HepG2 (cell line): ENCODE data around the gene INAFM2. TPM values are rescaled to one million over a fixed set of nuclear protein-coding genes. Genes with fewer than 3 reads are reported as not detected.

Source experiments
- ISL2 ChIP-seq: sonication (generic); formaldehyde crosslinking; IDR thresholded peaks from 2 replicates; pipeline ENCODE4 v1.5.0; 2020; ENCODE audit warnings: missing genetic modification reagents
- KLF12 ChIP-seq: sonication (generic); formaldehyde crosslinking; IDR thresholded peaks from 2 replicates; pipeline ENCODE4 v1.4.0; 2020; ENCODE audit warnings: missing genetic modification reagents, borderline replicate concordance
- RBM39 ChIP-seq: fragments of 200-400 bp; formaldehyde crosslinking; IDR thresholded peaks from one replicate; pipeline ENCODE4 v1.6.1; 2018; ENCODE audit warnings: antibody characterized with exemption, mild to moderate bottlenecking, low read depth, low read length; ENCODE audit not compliant: poor library complexity, severe bottlenecking
- SAP130 ChIP-seq: IDR thresholded peaks from 2 replicates; pipeline ENCODE4 v1.6.1; 2016; ENCODE audit warnings: low read depth
- SOX5 ChIP-seq: IDR thresholded peaks from 2 replicates; pipeline ENCODE4 v1.6.1; 2016; ENCODE audit warnings: borderline replicate concordance
- ZBTB42 ChIP-seq: sonication (generic); formaldehyde crosslinking; IDR thresholded peaks from 2 replicates; pipeline ENCODE4 v1.5.0; 2020; ENCODE audit warnings: mild to moderate bottlenecking, missing genetic modification reagents
- ZFY ChIP-seq: sonication (generic); formaldehyde crosslinking; IDR thresholded peaks from 2 replicates; pipeline ENCODE4 v1.4.0; 2020; ENCODE audit warnings: missing genetic modification reagents
- ZNF460 ChIP-seq: sonication (generic); formaldehyde crosslinking; IDR thresholded peaks from 2 replicates; pipeline ENCODE4 v1.5.1; 2020; ENCODE audit warnings: missing genetic modification reagents, mild to moderate bottlenecking, borderline replicate concordance
- ZNF563 ChIP-seq: sonication (generic); formaldehyde crosslinking; IDR thresholded peaks from 2 replicates; pipeline ENCODE4 v1.8.0; 2022; ENCODE audit warnings: mild to moderate bottlenecking, moderate library complexity, missing genetic modification reagents
- ZNF589 ChIP-seq: sonication (generic); formaldehyde crosslinking; conservative IDR thresholded peaks from 2 replicates; pipeline ENCODE4 v1.8.0; 2022; ENCODE audit warnings: mild to moderate bottlenecking, moderate library complexity, missing genetic modification reagents
- ZNF616 ChIP-seq: sonication (generic); formaldehyde crosslinking; IDR thresholded peaks from 2 replicates; pipeline ENCODE4 v1.5.0; 2020; ENCODE audit warnings: low read depth, mild to moderate bottlenecking, missing genetic modification reagents
- ZSCAN9 ChIP-seq: IDR thresholded peaks from 2 replicates; pipeline ENCODE4 v1.6.1; 2016; ENCODE audit warnings: borderline replicate concordance
- polyA plus RNA-seq, 8 experiments: library from polyadenylated mRNA; depleted of rRNA in 3 of 8; stranded (reverse) in 7 of 8; unstranded in 1 of 8; fragments of >200 nt; fragmentation: Illumina TruSeq in 4 of 8; extraction: Trizol in 4 of 8; gene quantifications; 2 replicates each; pipeline versions ENCODE4 v1.2.1 to v1.2.3, GENCODE V29; 2011 to 2016; ENCODE audit warnings: low read depth in 4 of 8, missing spikeins in 1 of 8, mixed read lengths in 1 of 8; ENCODE audit not compliant: insufficient read depth in 1 of 8
- total RNA-seq, 5 experiments: library from RNA; depleted of rRNA; stranded (reverse); fragments of >200 nt; fragmentation: Illumina TruSeq; extraction: Trizol; gene quantifications; 2 replicates each; pipeline ENCODE4 v1.2.3, GENCODE V29; 2016; ENCODE audit warnings: low read depth in 1 of 5
- TF ChIP-seq, protein P1 (sequence below): sonication (generic); formaldehyde crosslinking; IDR thresholded peaks from 2 replicates; pipeline ENCODE4 v1.4.0; 2020; ENCODE audit warnings: missing genetic modification reagents, borderline replicate concordance
- TF ChIP-seq, protein P2 (sequence below): sonication (generic); formaldehyde crosslinking; IDR thresholded peaks from 2 replicates; pipeline ENCODE4 v1.5.0; 2020; ENCODE audit warnings: mild to moderate bottlenecking, missing genetic modification reagents, borderline replicate concordance
- TF ChIP-seq, protein P3 (sequence below): sonication (generic); formaldehyde crosslinking; IDR thresholded peaks from 2 replicates; pipeline ENCODE4 v1.8.0; 2022; ENCODE audit warnings: mild to moderate bottlenecking, missing genetic modification reagents; ENCODE audit not compliant: insufficient replicate concordance
- TF ChIP-seq, protein P4 (sequence below): sonication (generic); formaldehyde crosslinking; conservative IDR thresholded peaks from 2 replicates; pipeline ENCODE4 v1.4.0; 2020; ENCODE audit warnings: missing genetic modification reagents

Gene INAFM2
- total and polyA plus RNA-seq, 2 of the 13 experiments (the other 11 are each of a cell fraction or from before 2014, with no cell fraction given) = 5.5 to 6.5 TPM

DNA sequence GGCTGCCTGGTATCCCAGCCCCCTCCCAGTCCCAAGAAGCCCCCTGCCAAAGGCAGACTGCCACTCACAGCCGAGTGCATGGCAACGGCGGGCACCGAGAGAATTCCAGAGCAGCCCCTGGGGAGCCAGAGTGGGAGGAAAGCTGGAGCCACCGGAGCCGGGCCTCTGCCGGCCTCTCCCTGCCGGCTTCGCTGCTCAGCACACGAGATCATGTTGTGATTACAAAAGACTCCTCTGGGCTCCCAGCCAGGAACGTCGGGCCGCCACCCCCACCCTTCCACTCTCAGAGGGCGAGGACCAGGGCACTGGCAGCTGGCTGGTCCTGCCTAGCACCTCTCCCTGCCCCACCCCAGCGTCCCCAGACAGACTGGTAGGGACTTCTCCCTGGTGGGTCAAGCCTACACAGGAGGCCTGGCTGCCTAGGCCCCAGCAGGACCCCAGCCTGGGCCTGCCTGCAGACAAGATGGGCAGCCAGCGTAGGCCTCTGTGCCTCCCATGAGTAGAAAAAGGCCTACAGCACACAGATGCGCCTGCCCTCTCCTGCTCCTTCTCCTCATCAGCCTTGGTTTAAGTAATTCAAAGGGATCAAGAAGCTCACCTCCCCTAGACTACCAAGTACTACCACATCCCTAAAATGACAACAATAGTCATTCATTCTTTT lies 17.4 kb downstream of the INAFM2 start, which contains the start of gene CCDC9B (continued):
- TF ChIP-seq, protein P1, sequence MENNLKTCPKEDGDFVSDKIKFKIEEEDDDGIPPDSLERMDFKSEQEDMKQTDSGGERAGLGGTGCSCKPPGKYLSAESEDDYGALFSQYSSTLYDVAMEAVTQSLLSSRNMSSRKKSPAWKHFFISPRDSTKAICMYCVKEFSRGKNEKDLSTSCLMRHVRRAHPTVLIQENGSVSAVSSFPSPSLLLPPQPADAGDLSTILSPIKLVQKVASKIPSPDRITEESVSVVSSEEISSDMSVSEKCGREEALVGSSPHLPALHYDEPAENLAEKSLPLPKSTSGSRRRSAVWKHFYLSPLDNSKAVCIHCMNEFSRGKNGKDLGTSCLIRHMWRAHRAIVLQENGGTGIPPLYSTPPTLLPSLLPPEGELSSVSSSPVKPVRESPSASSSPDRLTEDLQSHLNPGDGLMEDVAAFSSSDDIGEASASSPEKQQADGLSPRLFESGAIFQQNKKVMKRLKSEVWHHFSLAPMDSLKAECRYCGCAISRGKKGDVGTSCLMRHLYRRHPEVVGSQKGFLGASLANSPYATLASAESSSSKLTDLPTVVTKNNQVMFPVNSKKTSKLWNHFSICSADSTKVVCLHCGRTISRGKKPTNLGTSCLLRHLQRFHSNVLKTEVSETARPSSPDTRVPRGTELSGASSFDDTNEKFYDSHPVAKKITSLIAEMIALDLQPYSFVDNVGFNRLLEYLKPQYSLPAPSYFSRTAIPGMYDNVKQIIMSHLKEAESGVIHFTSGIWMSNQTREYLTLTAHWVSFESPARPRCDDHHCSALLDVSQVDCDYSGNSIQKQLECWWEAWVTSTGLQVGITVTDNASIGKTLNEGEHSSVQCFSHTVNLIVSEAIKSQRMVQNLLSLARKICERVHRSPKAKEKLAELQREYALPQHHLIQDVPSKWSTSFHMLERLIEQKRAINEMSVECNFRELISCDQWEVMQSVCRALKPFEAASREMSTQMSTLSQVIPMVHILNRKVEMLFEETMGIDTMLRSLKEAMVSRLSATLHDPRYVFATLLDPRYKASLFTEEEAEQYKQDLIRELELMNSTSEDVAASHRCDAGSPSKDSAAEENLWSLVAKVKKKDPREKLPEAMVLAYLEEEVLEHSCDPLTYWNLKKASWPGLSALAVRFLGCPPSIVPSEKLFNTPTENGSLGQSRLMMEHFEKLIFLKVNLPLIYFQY = 0 out of 2 replicates have a peak, but pooled peaks have one; percentile 37
- TF ChIP-seq, protein P2, sequence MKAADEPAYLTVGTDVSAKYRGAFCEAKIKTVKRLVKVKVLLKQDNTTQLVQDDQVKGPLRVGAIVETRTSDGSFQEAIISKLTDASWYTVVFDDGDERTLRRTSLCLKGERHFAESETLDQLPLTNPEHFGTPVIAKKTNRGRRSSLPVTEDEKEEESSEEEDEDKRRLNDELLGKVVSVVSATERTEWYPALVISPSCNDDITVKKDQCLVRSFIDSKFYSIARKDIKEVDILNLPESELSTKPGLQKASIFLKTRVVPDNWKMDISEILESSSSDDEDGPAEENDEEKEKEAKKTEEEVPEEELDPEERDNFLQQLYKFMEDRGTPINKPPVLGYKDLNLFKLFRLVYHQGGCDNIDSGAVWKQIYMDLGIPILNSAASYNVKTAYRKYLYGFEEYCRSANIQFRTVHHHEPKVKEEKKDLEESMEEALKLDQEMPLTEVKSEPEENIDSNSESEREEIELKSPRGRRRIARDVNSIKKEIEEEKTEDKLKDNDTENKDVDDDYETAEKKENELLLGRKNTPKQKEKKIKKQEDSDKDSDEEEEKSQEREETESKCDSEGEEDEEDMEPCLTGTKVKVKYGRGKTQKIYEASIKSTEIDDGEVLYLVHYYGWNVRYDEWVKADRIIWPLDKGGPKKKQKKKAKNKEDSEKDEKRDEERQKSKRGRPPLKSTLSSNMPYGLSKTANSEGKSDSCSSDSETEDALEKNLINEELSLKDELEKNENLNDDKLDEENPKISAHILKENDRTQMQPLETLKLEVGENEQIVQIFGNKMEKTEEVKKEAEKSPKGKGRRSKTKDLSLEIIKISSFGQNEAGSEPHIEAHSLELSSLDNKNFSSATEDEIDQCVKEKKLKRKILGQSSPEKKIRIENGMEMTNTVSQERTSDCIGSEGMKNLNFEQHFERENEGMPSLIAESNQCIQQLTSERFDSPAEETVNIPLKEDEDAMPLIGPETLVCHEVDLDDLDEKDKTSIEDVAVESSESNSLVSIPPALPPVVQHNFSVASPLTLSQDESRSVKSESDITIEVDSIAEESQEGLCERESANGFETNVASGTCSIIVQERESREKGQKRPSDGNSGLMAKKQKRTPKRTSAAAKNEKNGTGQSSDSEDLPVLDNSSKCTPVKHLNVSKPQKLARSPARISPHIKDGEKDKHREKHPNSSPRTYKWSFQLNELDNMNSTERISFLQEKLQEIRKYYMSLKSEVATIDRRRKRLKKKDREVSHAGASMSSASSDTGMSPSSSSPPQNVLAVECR (CRISPR knock-in tag) = peak; percentile 69
- no peak for TF ChIP-seq RBM39
- TF ChIP-seq SAP130 (CRISPR knock-in tag) = peak; percentile 76
- TF ChIP-seq ZFY = peak; percentile 58
- peak; percentile 34; the same call in 1 of the 2 replicates for TF ChIP-seq ZNF460 (CRISPR knock-in tag)
- TF ChIP-seq ZNF563 (CRISPR knock-in tag) = no peak
- TF ChIP-seq SOX5 (CRISPR knock-in tag) = peak; percentile 43; the same call in 1 of the 2 replicates
- no peak for TF ChIP-seq ZSCAN9 (CRISPR knock-in tag)
- TF ChIP-seq KLF12 = 0 out of 2 replicates have a peak, but pooled peaks have one; percentile 13
- TF ChIP-seq, protein P3, sequence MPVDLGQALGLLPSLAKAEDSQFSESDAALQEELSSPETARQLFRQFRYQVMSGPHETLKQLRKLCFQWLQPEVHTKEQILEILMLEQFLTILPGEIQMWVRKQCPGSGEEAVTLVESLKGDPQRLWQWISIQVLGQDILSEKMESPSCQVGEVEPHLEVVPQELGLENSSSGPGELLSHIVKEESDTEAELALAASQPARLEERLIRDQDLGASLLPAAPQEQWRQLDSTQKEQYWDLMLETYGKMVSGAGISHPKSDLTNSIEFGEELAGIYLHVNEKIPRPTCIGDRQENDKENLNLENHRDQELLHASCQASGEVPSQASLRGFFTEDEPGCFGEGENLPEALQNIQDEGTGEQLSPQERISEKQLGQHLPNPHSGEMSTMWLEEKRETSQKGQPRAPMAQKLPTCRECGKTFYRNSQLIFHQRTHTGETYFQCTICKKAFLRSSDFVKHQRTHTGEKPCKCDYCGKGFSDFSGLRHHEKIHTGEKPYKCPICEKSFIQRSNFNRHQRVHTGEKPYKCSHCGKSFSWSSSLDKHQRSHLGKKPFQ (CRISPR knock-in tag) = no peak
- 0 out of 2 replicates have a peak, but pooled peaks have one; percentile 18 for TF ChIP-seq ISL2 (CRISPR knock-in tag)
- TF ChIP-seq ZBTB42 = 0 out of 2 replicates have a peak, but pooled peaks have one; percentile 70
- no peak for TF ChIP-seq ZNF589 (CRISPR knock-in tag)
- TF ChIP-seq, protein P4, sequence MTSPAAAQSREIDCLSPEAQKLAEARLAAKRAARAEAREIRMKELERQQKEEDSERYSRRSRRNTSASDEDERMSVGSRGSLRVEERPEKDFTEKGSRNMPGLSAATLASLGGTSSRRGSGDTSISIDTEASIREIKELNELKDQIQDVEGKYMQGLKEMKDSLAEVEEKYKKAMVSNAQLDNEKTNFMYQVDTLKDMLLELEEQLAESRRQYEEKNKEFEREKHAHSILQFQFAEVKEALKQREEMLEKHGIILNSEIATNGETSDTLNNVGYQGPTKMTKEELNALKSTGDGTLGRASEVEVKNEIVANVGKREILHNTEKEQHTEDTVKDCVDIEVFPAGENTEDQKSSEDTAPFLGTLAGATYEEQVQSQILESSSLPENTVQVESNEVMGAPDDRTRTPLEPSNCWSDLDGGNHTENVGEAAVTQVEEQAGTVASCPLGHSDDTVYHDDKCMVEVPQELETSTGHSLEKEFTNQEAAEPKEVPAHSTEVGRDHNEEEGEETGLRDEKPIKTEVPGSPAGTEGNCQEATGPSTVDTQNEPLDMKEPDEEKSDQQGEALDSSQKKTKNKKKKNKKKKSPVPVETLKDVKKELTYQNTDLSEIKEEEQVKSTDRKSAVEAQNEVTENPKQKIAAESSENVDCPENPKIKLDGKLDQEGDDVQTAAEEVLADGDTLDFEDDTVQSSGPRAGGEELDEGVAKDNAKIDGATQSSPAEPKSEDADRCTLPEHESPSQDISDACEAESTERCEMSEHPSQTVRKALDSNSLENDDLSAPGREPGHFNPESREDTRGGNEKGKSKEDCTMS (CRISPR knock-in tag) = no peak
- TF ChIP-seq ZNF616 = no peak
